Chondrocyte (in vitro differentiated cells): Measurements from ENCODE around the gene HMGN4. TPM values are rescaled to one million over a fixed set of nuclear protein-coding genes. Genes with fewer than 3 reads are reported as not detected.

Experiments used
- DNase-seq: peaks from one replicate; pipeline ENCODE4 v3.0.0; 2021; ENCODE audit warnings: mixed read lengths, low spot score
- H3K27ac Mint-ChIP-seq: one replicate; pipeline ENCODE4 v1.8.0; 2021; ENCODE audit warnings: mild to moderate bottlenecking, moderate library complexity, mixed read lengths; ENCODE audit not compliant: unreplicated experiment
- H3K27me3 Mint-ChIP-seq: 2 replicates; pipeline ENCODE4 v1.8.0; 2021; ENCODE audit warnings: low read depth, mixed read lengths
- H3K36me3 Mint-ChIP-seq: 2 replicates; pipeline ENCODE4 v1.8.0; 2021; ENCODE audit warnings: low read depth, mixed read lengths
- H3K4me1 Mint-ChIP-seq: 2 replicates; pipeline ENCODE4 v1.8.0; 2021; ENCODE audit warnings: low read depth, mild to moderate bottlenecking, mixed read lengths
- H3K4me3 Mint-ChIP-seq: one replicate; pipeline ENCODE4 v1.8.0; 2021; ENCODE audit warnings: mild to moderate bottlenecking, moderate library complexity, mixed read lengths; ENCODE audit not compliant: unreplicated experiment
- H3K9me3 Mint-ChIP-seq: 2 replicates; pipeline ENCODE4 v1.8.0; 2021; ENCODE audit warnings: low read depth, mixed read lengths
- CTCF ChIP-seq: fragments of 200-600 bp; sonication (generic); IDR thresholded peaks from 2 replicates; pipeline ENCODE4 v1.5.0; 2021; ENCODE audit warnings: antibody characterized with exemption, mild to moderate bottlenecking, moderate library complexity
- total RNA-seq: library from RNA; stranded (reverse); gene quantifications from 3 replicates; pipeline ENCODE4 v1.2.1, GENCODE V29; 2021

The HMGN4 gene
- total RNA-seq, 1 donor from 2014 or later: 47.3 TPM

- Mint-ChIP-seq H3K36me3 (peaks cover 10% of the 10 kb centered on the region), H3K9me3 (no peaks in the 10 kb centered on the region), H3K4me1 (peaks cover 20% of the 10 kb centered on the region), H3K27ac (no peak overlapping the region), H3K4me3 (no peak overlapping the region), H3K27me3 (peaks cover 31% of the 10 kb centered on the region)
- no peak for DNase-seq
- TF ChIP-seq CTCF: peak; percentile 99
Measured at GRCh38 chr6:26595669-26596269, 57.6 kb downstream of the HMGN4 start.

Other genes starting within 250 kb of the HMGN4 start
- gene BTN3A2, start 173.2 kb upstream of the HMGN4 start, total RNA-seq: 7.2 to 18.0 TPM (median 7.7 TPM) in 3 replicates
- gene BTN2A2, start 155.3 kb upstream of the HMGN4 start, total RNA-seq: 18.0 to 18.9 TPM (median 18.2 TPM) in 3 replicates
- 10.9 to 19.3 TPM (median 11.6 TPM) in 3 replicates for gene BTN3A1, start 136.1 kb upstream of the HMGN4 start, total RNA-seq
- 8.6 to 23.7 TPM (median 9.3 TPM) in 3 replicates for gene BTN3A3, start 97.9 kb upstream of the HMGN4 start, total RNA-seq
- 28.3 to 33.6 TPM (median 33.3 TPM) in 3 replicates for gene BTN2A1, start 80.4 kb upstream of the HMGN4 start, total RNA-seq
- not detected in 3 replicates for gene BTN1A1, start 38.1 kb upstream of the HMGN4 start, total RNA-seq
- 9.7 to 11.4 TPM (median 10.1 TPM) in 3 replicates for gene ABT1, start 58.6 kb downstream of the HMGN4 start, total RNA-seq
- 28.2 to 32.0 TPM (median 30.0 TPM) in 3 replicates for gene ZNF322, start 121.4 kb downstream of the HMGN4 start, total RNA-seq